VCaP (cell line): Measurements from ENCODE around the gene CLEC2D.
"Not testable (repeated sequence)": the region's sequence is repeated elsewhere in the genome, so short reads cannot be mapped to it uniquely, and the experiment has no call there.

Source experiments
- H3K27ac ChIP-seq: fragments of 450-650 bp; 2 replicates; pipeline ENCODE4 v1.5.1; 2017
- CTCF ChIP-seq: fragments of 450-650 bp; conservative IDR thresholded peaks from 2 replicates; pipeline ENCODE4 v1.5.1; 2017; ENCODE audit warnings: mild to moderate bottlenecking, moderate library complexity

The CLEC2D gene

GRCh38 chr12:9730591-9730990 lies 61.1 kb downstream of the CLEC2D start:
- no peak overlapping the region for H3K27ac ChIP-seq
- no peak for TF ChIP-seq CTCF

- no peak overlapping the region for H3K27ac ChIP-seq
Measured at GRCh38 chr12:9731393-9731792, 61.9 kb downstream of the CLEC2D start.

GRCh38 chr12:9731797-9732196 lies 62.3 kb downstream of the CLEC2D start:
- TF ChIP-seq CTCF = no peak
- H3K27ac ChIP-seq = no peak overlapping the region

More at GRCh38 chr12:9731393-9731792, 61.9 kb downstream of the CLEC2D start:
- no peak for TF ChIP-seq CTCF

GRCh38 chr12:9732921-9733461 lies 63.5 kb downstream of the CLEC2D start, which contains the start of gene CLECL1:
TSS of gene CLECL1 (minus strand) at chr12:9733097.
- TF ChIP-seq CTCF = no peak
- no peak within 1 kb of the TSS for H3K27ac ChIP-seq

GRCh38 chr12:9735601-9736000 lies 66.1 kb downstream of the CLEC2D start:
- no peak for TF ChIP-seq CTCF
- no peak overlapping the region for H3K27ac ChIP-seq

GRCh38 chr12:9736936-9737705 lies 67.6 kb downstream of the CLEC2D start:
- no peak overlapping the region for H3K27ac ChIP-seq
- TF ChIP-seq CTCF = no peak

GRCh38 chr12:9738905-9739304 lies 69.4 kb downstream of the CLEC2D start:
- not testable (repeated sequence) for H3K27ac ChIP-seq

GRCh38 chr12:9739404-9740105 lies 70.0 kb downstream of the CLEC2D start:
- H3K27ac ChIP-seq = peak overlapping the region; percentile 44; the same call in 1 of the 2 replicates
